B cell (primary cell): ENCODE data around the gene ELOVL1.

ENCODE experiments used
- CTCF ChIP-seq: fragments of 200-600 bp; IDR thresholded peaks from one replicate; pipeline ENCODE4 v1.8.0; 2022; ENCODE audit warnings: antibody characterized with exemption, mild to moderate bottlenecking
- EZH2 ChIP-seq: IDR thresholded peaks from 2 replicates; pipeline ENCODE4 v1.6.1; 2012; ENCODE audit warnings: borderline replicate concordance, low read depth, mild to moderate bottlenecking, moderate library complexity, low read length; ENCODE audit not compliant: insufficient read depth, poor library complexity, severe bottlenecking

GRCh38 chr1:43386676-43387075, 18.9 kb upstream of the ELOVL1 start:
- TF ChIP-seq CTCF = no peak
- no peak for TF ChIP-seq EZH2
